NCI-H2227 (cell line): ENCODE data around the gene PCDH19.

Source experiments
- DNase-seq: peaks from one replicate; lab custom pipeline; 2025; ENCODE audit not compliant: unreplicated experiment; lab: John Stamatoyannopoulos, UW

PCDH19 gene

DNA sequence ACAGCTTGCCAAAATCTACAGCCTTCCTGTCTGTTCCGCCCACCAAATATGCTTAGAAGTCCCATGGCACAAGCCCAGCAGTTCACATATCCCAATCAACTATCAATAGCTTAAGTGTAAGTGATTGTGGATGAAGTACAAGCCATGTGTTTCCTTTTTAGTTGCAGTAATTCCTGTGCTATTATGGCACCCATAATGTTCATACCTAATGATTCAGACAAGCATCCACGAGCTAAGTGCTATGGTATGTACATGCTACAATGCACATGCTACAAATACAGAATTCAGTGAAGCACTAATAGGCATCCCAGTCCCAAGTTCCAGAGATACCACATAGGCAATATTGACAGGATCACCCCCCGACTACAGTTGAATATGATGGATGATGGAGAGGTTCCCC lies 94.5 kb downstream of the PCDH19 start:
- DNase-seq: no peak

GRCh38 chrX:100299559-100299958 lies 110.5 kb downstream of the PCDH19 start:
- no peak for DNase-seq

GRCh38 chrX:100297728-100298127 lies 112.3 kb downstream of the PCDH19 start:
- DNase-seq: no peak

DNA sequence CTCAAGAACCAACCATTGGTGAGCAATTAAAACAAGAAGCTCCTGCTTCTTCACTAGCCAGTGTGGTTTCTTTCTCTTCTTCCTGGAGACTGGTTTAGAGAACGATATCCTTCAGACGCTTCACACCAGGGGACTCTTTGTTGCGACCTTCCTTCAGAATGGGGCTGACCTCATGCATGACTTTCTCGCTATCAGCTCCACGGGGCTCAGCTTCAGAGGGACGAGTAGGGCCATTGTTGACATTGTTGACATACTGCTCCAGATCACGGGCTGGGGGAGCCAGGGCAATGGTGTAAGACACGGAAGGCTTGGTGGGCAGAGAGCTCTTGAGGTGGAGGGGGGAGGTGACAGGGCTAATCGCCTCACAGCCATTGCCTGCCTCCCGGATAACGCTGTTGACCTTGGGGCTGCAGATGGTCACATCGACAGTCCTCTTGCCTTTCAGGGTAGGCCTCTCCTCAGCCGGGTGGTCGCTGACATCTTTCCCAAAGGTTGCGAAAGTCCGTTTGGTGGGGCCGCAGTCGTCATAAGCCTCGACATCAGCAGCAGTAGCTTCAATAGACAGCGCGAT lies 113.8 kb downstream of the PCDH19 start:
- DNase-seq: no peak

DNA sequence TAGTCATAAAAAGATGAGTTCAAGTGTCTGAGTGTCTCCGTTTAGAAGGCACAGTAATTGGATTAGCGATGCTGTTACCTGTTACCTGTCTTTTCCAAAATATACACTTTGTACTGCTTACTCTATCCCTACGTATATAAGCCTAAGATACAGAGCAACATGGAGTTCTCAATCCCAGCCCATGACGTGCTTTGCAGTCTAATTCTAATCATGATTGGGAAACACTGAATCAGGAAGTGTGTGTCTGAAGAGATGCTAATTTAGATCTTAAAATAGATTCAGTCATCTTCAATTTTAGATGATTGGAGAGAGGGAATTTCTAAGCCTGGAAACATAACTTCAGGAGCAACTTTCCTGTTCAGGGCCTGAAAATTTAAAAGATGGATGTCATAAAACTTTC lies 115.1 kb downstream of the PCDH19 start:
- DNase-seq: no peak

DNA sequence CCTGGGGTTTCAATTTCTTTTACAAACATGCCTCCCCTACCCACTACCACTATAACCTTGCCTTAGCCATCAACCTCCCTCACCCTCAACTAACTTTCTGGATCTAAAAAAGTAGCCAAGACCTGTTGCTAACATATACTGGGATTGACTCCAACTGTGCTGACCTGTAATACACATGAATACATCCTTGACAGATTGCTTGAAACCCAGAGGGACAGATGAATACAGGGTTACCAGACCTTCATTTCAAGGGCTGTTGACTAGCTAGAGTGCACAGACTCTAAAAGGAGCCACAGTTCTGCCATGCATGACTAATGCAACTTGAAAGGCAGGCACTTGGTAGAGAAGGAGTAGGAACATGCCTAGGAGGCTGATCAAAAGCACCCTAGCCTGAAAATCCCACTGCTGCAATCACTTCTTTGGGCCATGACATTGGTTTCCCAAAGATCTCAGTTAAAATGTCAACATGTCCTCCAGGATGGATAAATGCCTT lies 121.0 kb downstream of the PCDH19 start:
- DNase-seq: no peak

DNA sequence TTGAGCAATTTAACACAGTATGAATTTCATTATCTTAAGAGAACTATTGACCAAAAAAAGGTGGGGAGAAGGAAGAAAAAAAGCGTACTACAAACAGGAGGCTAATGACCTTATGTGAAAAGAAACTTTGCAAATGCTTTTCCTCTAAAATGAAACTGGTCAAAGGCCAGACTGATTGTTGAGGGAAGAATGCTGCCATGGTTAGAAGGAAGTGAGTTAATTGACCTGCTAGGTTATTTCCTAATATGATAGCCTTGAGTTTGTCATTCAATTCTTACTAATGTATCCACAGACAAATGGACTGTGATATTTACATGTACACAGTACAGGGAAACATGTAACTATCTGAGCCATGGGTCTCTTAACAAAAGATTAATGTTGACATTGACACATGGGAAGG lies 132.8 kb downstream of the PCDH19 start:
- DNase-seq: no peak

DNA sequence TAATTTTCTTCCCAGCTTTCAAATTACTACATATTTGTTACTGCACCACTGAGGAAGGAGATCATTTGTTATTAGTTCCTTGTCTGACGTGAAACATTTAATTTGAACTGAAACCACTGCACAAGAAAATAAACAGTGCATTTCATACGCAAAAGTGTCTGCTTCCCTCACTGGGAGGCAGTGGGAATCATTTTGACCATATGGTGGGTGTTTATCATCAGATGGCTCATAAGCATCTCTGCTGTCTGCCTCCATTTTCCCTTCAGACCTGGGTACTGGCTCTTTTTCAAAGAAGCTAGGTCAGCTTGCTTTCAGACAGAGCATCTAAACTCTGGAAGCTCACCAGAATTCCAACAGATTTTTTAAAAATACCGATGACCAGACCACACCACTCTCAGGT lies 135.2 kb downstream of the PCDH19 start:
- DNase-seq: no peak

- no peak for DNase-seq
Observed at GRCh38 chrX:100265179-100265578, 144.9 kb downstream of the PCDH19 start.

DNA sequence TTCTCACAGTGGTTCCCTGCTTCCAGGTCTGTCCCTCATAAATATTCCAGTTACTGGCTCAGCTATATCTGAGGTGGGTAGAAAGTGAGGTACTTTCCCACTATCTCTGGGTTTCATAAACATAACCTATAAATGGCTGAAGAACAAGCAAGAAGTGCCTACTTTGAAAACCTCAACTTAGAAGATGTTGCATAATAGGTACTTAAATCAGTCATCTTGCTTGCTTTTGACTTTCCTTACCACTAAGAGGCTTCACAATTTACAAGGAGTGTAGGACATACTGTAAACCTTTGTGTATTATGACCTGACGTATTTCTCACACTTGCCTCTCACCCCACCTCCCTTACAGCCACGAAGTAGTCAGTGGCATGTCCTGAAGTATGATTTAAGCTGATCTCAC lies 145.9 kb downstream of the PCDH19 start:
- no peak for DNase-seq

- DNase-seq: no peak
Observed at GRCh38 chrX:100263650-100264049, 146.4 kb downstream of the PCDH19 start.

- DNase-seq: no peak
Observed at GRCh38 chrX:100248885-100249493, 161.1 kb downstream of the PCDH19 start.

- DNase-seq: no peak
Observed at GRCh38 chrX:100247826-100248225, 162.2 kb downstream of the PCDH19 start.

DNA sequence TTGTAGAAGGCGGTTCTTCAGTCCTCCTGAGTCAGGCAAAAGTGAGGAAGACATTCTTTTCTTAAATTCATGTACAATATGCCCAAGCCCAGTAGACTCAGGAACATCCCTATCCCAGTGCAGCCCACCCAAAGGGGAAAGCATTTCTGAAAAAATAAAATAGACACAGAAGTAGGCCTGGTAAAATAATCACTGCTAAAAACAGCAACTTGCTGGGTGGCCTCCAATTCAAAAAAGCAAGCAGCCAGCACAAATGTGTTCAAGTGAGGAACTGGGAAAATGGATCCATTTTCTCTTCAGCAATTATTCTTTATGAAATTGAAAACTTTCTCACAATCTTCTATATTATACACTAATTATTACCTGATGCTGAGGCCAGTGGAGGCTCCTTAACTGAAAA lies 165.4 kb downstream of the PCDH19 start:
- DNase-seq: no peak
